HPDE6-E6E7 (cell line): Measurements from ENCODE around the gene NCK1.

ENCODE experiments used
- DNase-seq: peaks from one replicate; pipeline ENCODE4 v3.0.0; 2011; ENCODE audit warnings: missing footprints; ENCODE audit errors: extremely low spot score

The NCK1 gene

DNA sequence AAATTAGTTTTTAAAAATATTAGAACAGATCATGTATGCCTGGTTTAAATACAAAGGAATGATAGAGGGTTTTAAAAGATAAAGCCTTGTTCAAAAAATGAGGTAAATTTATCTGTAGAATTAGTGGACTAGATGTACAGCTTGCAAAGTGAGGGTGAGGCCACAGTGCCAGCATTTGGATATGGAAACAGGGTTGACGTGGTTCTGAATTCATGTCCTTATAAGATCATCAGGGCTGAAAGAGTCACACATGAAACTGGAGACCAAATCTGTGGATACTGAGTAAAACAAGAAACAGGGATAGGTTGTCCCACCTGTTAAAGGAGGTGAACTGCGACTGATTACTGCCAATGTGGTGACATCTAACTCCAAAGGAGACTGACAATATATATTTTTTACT, 46.3 kb downstream of the NCK1 start:
- no peak for DNase-seq

DNA sequence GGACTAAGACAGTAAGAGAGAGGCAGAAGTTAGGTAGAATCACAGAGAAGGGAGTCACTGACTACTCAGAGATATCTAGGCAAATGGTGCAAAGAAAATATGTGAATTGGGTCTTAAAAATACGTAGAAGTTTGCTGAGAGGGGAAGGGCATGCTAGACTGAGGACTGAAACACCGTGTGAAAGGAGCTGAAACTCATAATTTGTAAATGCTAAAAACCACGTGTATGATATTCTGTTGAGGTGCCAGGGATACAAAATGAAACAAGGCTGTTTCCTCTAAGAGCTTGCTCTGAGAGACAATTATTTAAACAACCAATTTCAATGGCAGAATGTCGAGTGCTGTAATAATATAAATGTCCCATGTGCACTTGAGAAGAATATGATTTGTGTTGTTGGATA, 47.2 kb downstream of the NCK1 start:
- no peak for DNase-seq

DNA sequence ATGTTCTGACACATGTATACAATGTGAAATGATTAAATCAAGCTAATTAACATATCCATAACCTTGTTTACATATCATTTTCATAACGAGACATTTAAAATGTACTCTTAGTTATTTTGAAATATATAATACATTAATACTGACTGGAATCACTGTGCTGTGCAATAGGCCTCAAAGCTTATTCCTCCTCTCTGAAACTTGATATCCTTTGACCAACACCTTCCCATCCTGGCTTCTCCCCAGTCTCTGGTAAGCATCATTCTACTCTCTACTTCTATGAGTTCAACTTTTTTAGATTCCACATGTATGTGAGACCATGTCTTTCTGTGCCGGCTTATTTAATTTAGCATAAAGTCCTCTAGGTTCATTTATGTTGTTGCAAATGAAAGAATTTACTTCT, 48.7 kb downstream of the NCK1 start:
- DNase-seq: no peak

DNA sequence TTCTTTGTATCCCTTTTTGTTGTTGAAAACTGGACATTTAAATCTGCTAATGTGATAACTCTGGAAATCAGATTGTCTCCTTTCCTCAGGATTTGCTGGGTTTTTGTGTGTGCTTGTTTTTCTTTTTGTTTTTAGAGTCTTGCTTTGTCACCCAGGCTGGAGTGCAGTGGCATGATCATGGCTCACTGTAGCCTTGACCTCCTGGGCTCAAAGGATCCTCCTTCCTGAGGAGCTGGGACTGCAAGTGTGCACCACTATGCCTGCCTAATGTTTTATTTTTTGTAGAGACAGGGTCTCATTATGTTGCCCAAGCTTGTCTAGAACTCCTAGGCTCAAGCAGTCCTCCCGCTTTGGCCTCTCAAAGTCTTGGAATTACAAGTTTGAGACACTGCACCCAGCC, 51.2 kb downstream of the NCK1 start:
- DNase-seq: no peak

DNA sequence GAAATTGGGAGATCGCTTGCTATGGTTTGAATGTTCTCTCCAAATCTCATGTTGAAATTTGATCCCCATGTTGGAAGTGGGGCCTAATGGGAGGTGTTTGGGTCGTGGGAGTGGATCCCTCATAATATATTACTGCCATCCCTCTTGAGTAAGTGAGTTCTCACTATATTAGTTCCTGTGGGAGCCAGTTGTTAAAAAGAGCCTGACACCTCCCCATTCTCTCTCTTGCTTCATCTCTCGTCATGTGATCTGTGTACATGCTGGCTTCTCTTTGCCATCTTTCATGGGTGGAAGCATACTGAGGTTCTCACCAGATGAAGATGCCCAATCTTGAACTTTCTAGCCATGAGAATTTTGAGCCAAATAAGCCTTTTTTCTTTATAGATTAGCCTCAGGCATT, 52.7 kb downstream of the NCK1 start:
- no peak for DNase-seq

DNA sequence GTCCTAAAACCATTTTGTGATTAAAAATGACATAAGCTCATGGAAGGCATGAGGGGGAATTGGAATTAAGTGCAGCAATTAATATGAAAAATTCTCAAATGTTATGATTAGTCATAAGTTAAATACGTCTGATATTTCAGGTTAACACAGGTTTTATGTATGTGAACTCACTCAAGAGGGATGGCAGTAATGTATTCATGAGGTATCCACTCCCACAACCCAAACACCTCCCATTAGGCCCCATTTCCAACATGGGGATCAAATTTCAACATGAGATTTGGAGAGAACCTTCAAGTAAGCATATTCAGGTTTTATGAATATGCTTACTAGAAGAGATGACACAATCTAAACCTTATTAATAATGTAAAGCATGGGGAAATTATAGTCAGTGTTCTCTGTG, 54.2 kb downstream of the NCK1 start:
- DNase-seq: peak; percentile 12

DNA sequence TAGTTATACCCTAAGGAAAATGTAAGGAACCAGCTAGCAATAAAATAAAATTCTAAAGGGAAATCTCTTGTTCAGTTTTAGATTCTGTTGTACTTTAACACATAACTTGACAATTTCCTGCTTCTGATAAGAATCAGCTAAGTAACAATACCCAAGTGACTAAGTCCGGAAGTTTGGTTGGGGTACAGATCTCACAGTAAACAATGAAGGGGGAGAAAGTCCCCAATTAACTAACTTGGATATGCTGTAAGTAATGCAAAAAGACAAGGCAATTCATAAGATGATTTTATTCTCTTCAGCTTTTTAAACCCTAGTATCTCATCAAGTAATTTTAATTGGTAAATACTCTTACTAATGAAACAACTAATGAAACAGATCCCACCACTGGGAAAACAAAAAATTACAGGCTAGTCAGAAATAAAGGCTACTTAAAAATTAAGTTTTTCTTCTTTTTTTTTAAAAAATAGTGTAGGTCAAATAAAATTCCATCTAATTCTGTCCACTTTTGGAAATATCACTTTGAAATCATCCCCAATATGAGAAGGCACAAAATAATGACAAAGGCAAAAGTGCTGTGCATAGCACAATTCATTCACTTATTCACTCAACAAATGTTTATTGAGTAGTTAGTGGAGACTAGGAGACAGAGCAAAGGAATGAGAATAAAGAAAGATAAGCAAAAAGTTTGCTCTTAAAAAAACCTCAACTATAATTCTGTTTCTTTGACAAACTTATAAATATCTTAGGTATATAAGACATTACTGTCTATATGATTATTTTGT, 58.0 kb downstream of the NCK1 start:
- DNase-seq: no peak

DNA sequence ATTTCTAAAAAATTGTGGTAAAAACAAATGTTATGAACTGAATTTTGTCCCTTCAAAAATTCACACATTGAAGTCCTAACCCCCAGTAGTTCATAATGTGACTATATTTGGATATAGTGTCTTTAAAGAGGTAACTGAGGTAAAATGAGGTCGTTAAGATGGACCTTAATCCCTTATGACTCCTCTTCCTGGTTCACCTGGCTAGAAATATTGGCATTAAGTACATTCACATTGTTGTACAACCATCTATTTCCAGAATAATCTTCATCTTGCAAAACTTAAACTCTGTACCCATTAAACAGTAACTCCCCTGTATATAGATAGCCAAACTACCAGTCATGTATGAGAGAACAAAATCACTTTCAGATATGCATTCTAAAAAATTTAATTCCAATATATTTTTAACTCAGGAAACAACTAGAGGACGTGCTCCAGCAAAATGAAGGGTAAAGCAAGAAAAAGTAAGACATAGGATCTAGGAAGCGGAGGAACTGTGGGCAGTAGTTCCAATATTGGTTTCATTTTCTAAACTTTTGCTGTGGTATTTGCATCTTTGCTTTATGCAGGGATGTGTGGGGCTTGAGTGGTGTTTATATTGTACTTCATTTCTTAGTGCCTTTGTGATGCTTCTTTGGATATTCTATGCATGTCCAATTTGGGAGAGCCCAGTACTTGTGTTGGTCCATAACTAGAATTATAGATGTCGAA, 59.0 kb downstream of the NCK1 start:
- DNase-seq: no peak

DNA sequence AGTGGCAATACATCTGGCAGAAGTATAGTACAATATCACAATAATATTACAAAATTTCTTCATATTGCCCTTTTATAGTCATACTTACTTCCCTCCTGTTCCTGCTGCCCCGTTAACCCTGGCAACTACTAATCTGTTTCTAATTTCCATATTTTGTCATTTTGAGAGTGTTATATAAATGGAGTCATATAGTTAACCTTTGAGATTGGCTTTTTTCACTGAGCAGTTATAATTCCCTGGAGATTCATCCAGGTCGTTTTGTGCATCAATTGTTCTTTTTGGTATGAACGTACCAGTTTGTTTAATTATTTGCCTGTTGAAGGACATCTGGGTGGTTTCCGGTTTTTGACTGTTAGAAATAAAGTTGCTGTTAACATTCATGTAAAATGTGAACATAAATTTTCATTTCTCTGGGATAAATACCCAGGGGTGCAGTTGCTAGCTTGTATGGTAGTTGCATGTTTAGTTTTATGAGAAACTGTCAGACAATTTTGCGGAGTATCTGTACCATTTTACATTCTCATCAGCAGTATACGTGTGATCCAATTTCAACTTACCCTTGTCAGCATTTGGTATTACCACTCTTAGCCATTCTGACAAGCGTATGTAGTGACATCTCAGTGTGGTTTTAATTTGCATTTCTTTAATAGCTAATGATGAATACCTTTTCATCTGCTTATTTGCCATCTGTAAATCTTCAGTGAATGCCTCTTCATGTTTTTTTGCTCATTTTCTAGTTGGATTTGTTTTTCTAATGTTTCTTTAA, 63.6 kb downstream of the NCK1 start:
- DNase-seq: no peak

DNA sequence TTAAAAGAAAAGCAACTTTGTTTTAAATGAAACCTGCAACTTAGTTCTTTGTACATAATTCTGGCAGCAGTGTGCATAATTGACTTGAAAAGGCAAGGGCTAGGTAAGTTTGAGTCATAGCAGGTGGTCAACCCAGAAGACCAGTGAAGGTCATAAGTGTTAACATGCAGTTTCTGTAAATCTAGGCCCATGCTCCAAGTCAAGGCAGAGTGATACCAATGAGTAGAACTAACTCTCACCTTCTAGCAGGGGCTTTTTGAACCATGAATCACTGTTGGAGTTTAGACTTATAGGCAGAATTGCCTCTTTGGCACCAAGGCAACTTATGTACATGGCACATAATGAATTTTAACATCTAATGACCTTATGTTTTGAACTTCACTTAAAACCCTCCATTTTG, 66.2 kb downstream of the NCK1 start:
- DNase-seq: no peak

DNA sequence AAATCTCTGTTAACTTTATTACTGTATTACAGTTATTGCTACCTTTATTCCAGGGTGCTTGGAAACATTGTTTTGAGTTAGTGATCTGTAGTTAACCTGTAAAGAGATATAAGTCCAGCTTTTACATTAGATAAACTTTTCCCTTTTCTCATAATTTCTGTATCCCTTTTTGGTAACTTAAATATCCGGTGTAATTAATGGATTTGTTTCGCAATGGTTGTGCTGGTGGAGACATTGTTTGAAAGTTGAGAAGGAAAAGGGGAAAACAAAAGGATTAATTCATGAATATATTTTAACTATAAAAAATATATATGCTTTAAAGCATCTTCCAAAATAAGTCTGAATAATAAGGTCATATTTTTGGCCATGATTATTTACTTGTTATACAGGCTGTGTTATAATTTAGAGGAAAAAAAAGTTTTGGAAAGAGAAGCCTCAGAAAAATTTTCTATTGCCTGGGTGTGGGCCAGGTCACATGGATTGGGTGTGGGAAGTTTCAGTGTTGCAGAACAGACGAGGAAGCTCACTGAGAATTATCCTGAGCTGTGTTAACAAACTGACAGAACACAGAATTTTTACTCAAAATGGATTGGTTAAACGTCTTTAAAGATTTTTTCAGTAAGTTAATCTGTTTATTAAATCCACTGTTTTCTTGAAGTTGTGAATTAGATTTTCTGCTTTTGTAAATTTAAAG, 68.1 kb downstream of the NCK1 start:
- peak; percentile 16 for DNase-seq

DNA sequence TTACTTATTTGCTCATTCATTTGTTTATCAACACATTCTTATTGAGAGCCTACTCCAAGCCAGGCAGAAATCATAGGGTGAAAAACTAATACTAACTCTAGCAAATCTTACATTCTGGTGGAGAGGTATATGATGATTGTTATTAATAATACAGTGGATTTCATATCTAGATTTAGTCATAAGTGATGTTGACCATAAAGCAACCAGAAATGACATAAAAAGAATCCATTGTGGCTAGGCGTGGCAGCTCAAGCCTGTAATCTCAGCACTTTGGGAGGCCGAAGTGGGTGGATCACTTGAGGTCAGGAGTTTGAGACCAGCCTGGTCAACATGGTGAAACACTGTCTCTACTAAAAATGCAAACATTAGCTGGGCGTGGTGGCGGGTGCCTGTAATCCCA, 69.6 kb downstream of the NCK1 start:
- DNase-seq: no peak

DNA sequence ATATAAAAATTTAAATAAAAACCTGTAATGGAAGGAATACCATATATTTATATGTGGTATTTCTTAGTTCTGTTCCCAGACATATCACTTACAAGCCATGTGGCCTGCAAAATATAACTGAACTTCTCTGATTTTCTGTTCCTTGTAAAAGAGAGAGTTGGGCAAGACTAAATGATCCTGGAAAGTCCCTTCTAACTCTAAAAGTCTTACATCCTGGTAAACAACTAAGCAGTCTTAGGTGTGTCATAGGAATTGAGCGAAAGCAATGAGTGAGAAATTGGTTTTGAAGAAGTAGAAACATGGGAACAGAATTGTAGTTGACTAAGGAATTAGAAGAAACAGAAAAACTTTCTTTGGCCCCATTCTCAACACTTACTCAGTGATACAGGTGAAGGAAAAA, 70.5 kb downstream of the NCK1 start:
- DNase-seq: no peak

DNA sequence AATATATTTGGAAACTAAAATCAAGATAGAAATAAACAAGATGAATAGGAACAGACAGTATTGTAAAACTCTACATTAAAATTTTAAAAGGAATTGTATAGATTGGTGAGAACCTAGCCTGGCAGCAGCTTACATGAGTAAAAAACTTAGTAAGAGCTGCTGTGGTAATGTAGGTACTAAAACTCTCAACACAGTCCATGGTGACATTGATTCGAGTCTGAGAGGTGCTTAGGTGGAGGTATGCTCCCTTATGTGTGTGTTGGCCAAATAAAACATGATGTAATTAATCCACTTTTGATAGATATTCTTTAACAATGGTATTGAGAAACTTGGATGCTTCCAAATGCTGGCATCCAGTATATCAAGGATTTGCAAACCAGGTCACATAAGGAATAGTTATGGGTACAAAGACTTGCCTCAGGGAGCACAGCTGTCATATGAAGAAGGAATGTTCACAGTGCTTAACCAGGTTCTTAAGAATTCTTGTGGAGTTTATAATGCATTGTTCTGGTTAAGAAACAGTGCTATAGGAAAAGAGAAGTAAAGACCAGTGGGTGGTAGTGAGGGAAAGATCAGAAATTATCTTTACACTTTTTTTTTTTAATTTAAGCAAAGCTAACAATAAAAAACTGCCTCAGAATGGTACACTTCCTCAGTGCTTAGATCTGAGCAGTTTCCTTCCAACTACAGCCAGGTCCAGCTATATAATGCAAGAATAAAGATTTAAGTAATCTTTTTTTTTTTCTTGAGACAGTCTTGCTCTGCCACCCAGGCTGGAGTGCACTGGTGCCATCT, 71.2 kb downstream of the NCK1 start:
- DNase-seq: no peak

DNA sequence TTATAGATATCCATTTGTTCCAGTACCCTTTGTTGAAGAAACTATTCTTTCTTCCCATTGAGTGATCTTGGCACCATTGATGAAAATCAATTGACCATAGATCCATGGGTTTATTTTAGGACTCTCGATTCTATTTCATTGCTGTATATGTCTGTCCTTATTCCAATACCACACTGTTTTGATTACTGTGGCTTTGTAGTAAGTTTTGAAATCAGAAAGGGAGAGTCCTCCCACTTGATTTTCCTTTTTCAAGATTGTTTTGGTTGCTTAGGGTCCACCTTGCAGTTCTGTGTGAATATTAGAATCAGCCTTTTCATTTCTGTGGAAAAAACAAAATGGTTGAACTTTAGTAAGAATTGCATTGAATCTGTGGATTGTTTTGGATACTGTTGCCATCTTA, 75.2 kb downstream of the NCK1 start:
- no peak for DNase-seq

DNA sequence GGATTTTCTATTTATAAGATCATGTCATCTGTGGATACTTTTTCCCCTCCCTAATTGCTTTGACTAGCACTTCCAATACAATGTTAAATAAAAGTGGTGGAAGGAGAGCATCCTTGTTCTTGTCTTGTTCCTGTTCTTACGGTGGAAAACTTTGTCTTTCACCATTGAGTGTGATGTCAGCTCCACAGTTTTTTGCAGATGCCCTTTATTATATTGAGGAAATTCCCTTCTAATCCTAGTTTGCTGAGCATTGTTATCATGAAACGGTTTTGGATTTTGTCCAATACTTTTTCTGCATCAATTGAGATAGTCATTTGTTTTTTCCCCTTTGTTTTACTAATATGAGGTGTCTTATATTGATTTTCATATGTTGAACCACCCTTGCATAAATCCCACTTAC, 75.8 kb downstream of the NCK1 start:
- no peak for DNase-seq

DNA sequence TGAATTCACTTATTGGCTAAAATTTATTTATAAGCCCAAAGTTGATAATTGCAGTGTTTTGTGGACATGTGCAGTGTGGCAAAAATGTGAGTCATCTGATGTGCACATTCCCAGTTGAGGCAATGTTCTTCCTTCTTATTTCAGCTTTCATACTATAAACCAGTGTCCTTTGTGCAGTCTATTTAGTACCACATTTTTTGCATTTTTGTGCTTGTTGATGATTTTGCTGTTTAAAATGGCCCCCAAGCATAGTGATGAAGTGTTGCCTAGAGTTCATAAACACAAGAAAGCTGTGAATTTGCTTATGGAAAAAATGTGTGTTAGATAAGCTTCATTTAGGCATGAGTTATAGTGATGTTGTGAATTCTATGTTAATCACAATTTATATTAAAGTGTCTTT, 76.3 kb downstream of the NCK1 start:
- no peak for DNase-seq

DNA sequence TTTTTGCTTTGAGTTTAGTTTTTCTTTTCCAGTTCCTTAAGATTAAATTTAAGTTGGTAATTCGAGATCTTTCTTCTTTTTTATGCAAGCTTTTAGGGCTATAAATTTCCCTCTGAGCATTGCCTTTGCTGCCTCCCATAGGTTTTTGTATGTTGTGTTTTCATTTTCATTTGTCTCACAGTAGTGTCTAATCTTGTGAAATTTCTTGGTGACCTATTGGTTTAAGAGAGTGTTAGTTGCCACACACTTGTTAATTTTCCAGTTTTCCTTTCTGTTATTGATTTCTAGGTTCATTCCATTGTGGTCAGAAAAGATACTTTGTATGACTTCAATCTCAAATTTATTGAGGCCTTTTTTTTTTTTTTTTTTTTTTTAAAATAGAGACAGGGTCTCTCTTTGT, 77.5 kb downstream of the NCK1 start:
- DNase-seq: no peak

DNA sequence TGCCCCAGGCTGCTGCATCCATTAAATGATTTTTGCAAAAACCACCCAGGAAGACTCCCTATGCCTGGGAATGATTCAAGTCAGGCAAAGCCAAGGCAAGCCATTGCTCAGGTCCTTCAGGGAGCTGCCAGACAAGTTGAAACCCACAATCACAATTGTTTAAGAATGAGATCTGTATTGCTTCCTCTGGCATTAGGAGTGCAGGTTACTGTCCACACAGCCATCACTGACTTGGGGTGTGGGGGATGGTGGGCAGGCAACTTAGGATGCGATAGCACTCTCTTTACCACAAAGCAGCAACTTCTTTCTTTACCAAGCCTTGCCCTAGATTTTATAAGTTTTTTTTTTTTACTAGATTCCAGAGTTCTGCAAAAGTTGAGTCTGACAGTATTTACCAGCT, 80.8 kb downstream of the NCK1 start:
- DNase-seq: no peak

DNA sequence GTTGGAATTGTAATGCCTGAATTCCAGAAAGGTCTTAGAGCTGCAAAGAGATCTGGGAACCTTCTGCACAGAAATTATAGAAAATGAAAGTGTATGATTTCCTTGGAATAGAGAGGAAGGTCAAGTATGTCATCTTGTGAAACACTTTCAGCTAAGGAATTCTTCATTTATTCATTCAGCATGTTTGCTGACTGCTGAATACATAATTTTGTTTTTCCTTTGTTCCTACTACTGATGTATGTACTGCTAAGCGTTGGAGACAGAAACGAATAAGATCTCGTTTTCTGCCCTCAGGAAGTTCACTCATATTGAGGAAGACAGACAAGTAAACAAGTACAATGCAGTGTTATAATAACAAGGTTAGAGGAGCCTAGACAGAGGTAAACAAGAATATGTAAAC, 81.4 kb downstream of the NCK1 start:
- DNase-seq: no peak

DNA sequence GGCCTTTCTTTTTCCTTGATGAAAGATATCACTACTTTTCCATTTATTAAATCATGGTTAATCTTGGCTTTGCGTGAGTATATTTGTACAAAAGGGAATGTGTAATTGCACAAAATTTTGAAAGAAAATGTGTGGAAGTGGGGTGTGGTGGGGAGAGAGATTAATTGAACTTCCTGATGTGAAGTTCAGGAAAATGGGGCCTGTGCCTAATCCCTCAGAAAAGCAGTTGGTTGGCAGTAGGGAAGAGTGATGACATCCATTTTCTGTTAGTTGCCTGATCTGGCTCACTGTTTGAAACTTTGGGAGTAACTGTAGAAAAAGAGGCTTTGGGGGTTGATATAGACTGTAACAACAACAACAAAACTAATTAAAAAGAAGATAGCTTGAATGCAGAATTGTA, 85.0 kb downstream of the NCK1 start:
- no peak for DNase-seq
